Measurements from ENCODE around the gene CACNA2D3.

The CACNA2D3 gene

DNA sequence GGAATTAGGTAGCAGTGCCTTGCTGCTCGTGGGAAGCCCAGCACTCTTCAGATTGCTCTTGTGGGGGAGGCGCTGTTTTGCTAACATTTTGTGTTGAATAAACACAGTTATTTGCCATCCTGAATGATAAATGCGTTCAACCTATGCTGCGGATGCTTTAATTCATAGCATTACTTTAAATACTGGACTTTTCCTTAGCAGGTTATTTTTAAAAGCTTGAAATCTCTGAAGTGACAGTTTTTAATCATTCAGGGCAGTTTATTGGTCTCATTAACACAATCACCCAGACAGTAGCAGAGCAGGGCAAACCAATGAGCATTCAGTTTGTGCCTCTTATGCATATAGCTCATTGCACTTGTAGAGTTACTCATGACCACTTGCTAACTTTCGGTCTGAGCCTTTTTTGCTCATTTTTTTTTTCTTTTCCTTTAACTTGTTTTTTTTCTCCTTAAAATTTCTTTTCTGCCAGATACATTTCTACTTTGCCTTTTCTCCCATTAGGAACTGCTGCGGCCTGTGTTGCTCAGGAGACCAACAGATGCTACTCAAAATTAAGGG is 5.2 kb downstream of the CACNA2D3 start:
- Histone ChIP-seq H3K4me1 (ENCODE audit: control insufficient read depth, insufficient read depth, low read length) (peaks cover 17% of the 10 kb centered on the region), H3K9me3 (ENCODE audit: control insufficient read depth in 2 of 2, low read length in 2 of 2) (no peaks in the 10 kb centered on the region), H3K27ac (ENCODE audit: low read length) (no peak overlapping the region), H3K4me3 (ENCODE audit: low read length in 2 of 2) (no peak overlapping the region), H3K9ac (ENCODE audit: low read length in 2 of 2) (no peak overlapping the region), H3K36me3 (ENCODE audit: control insufficient read depth in 2 of 2, insufficient read depth in 2 of 2, low read length in 2 of 2) (no peaks in the 10 kb centered on the region), H3K27me3 (ENCODE audit: control insufficient read depth in 1 of 2, insufficient read depth in 2 of 2, low read length in 2 of 2) (no peaks in the 10 kb centered on the region)

GRCh38 chr3:54131026-54131605 is 8.8 kb downstream of the CACNA2D3 start:
- H3K27me3 ChIP-seq (ENCODE audit: control insufficient read depth in 1 of 2, insufficient read depth in 2 of 2, low read length in 2 of 2) = no peaks in the 10 kb centered on the region
- H3K9ac ChIP-seq (ENCODE audit: low read length in 2 of 2) = no peak overlapping the region
- H3K9me3 ChIP-seq (ENCODE audit: control insufficient read depth in 2 of 2, low read length in 2 of 2) = no peaks in the 10 kb centered on the region
- no peaks in the 10 kb centered on the region for H3K36me3 ChIP-seq (ENCODE audit: control insufficient read depth in 2 of 2, insufficient read depth in 2 of 2, low read length in 2 of 2)
- H3K27ac ChIP-seq (ENCODE audit: low read length) = no peak overlapping the region
- H3K4me3 ChIP-seq (ENCODE audit: low read length in 2 of 2) = no peak overlapping the region
- H3K4me1 ChIP-seq (ENCODE audit: control insufficient read depth, insufficient read depth, low read length) = peaks cover 2% of the 10 kb centered on the region

- no peak overlapping the region for H3K27ac ChIP-seq (ENCODE audit: low read length)
- no peaks in the 10 kb centered on the region for H3K27me3 ChIP-seq (ENCODE audit: control insufficient read depth in 1 of 2, insufficient read depth in 2 of 2, low read length in 2 of 2)
- no peak overlapping the region for H3K4me3 ChIP-seq (ENCODE audit: low read length in 2 of 2)
- no peak overlapping the region for H3K9ac ChIP-seq (ENCODE audit: low read length in 2 of 2)
- H3K4me1 ChIP-seq (ENCODE audit: control insufficient read depth, insufficient read depth, low read length) = peaks cover 2% of the 10 kb centered on the region
- no peaks in the 10 kb centered on the region for H3K36me3 ChIP-seq (ENCODE audit: control insufficient read depth in 2 of 2, insufficient read depth in 2 of 2, low read length in 2 of 2)
- no peaks in the 10 kb centered on the region for H3K9me3 ChIP-seq (ENCODE audit: control insufficient read depth in 2 of 2, low read length in 2 of 2)
These were observed 9.5 kb downstream of the CACNA2D3 start for GRCh38 chr3:54131890-54132289.

DNA sequence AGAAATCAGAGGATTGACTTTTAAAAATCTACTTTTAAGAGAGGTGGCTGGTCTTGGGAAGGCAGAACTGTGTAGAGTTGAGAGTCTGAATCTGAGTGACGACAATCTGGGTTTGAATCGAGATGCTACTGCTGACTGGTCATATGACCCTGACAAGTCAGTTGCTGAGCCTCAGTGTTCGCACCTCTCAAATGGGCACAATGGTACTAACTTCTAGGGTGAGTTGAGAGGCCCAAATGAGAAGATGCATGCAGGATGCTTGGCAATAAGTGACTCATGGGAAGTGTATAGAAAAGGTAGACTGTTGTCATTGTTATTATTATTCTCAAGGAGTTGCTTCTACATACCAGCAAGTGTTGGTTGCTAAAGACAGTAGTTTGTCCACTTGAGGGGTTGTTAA is 10.3 kb downstream of the CACNA2D3 start:
- Histone ChIP-seq H3K27me3 (ENCODE audit: control insufficient read depth in 1 of 2, insufficient read depth in 2 of 2, low read length in 2 of 2) (no peaks in the 10 kb centered on the region), H3K36me3 (ENCODE audit: control insufficient read depth in 2 of 2, insufficient read depth in 2 of 2, low read length in 2 of 2) (no peaks in the 10 kb centered on the region), H3K4me1 (ENCODE audit: control insufficient read depth, insufficient read depth, low read length) (peaks cover 2% of the 10 kb centered on the region), H3K9ac (ENCODE audit: low read length in 2 of 2) (no peak overlapping the region), H3K4me3 (ENCODE audit: low read length in 2 of 2) (no peak overlapping the region), H3K9me3 (ENCODE audit: control insufficient read depth in 2 of 2, low read length in 2 of 2) (no peaks in the 10 kb centered on the region), H3K27ac (ENCODE audit: low read length) (no peak overlapping the region)

DNA sequence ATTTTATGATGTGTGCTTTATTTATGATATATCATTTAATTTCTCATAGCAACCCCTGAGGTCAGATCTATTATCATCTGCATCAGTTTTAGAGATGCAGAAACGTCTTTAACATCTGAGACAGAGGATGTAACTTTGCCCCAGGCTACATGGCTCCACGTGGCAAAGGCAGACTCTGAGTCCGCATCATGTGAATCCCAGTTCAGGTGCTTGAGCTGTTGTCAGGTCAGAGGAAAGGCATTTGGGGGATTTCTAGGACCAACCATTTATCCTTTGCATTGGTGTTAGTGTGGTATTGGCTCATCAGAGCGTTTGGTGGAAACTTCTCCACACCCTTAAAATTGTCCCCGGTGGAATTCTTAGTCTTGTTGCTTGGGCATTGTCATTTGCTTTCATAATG is 10.8 kb downstream of the CACNA2D3 start:
- no peaks in the 10 kb centered on the region for H3K9me3 ChIP-seq (ENCODE audit: control insufficient read depth in 2 of 2, low read length in 2 of 2)

DNA sequence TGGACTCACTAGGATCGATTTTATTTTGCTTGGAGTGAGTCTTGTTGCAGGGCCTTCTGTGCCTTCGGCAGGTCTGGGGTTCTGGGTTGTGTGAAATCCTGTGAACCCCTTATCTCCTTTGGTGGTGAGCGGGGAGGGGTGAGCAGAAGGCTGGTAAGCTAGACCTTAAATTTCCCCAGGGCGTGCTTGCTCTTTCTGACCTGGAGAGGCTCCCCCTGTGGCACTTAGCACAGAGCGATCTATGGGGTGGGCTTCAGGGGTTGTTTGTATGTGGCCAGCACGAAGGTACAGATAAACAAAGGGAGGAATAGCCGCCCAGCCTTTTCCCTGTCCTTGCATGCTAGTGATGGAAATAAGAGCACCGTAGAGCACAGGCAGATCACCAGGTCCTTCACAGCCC is 11.8 kb downstream of the CACNA2D3 start:
- Histone ChIP-seq H3K4me3 (ENCODE audit: low read length in 2 of 2) (no peak overlapping the region), H3K4me1 (ENCODE audit: control insufficient read depth, insufficient read depth, low read length) (peaks cover 2% of the 10 kb centered on the region), H3K27ac (ENCODE audit: low read length) (no peak overlapping the region), H3K27me3 (ENCODE audit: control insufficient read depth in 1 of 2, insufficient read depth in 2 of 2, low read length in 2 of 2) (no peaks in the 10 kb centered on the region), H3K36me3 (ENCODE audit: control insufficient read depth in 2 of 2, insufficient read depth in 2 of 2, low read length in 2 of 2) (no peaks in the 10 kb centered on the region), H3K9me3 (ENCODE audit: control insufficient read depth in 2 of 2, low read length in 2 of 2) (no peaks in the 10 kb centered on the region), H3K9ac (ENCODE audit: low read length in 2 of 2) (no peak overlapping the region)

More for the DNA sequence above, 10.8 kb downstream of the CACNA2D3 start:
- no peaks in the 10 kb centered on the region for H3K27me3 ChIP-seq (ENCODE audit: control insufficient read depth in 1 of 2, insufficient read depth in 2 of 2, low read length in 2 of 2)
- no peaks in the 10 kb centered on the region for H3K36me3 ChIP-seq (ENCODE audit: control insufficient read depth in 2 of 2, insufficient read depth in 2 of 2, low read length in 2 of 2)
- no peak overlapping the region for H3K4me3 ChIP-seq (ENCODE audit: low read length in 2 of 2)
- H3K27ac ChIP-seq (ENCODE audit: low read length) = no peak overlapping the region
- no peak overlapping the region for H3K9ac ChIP-seq (ENCODE audit: low read length in 2 of 2)
- H3K4me1 ChIP-seq (ENCODE audit: control insufficient read depth, insufficient read depth, low read length) = peaks cover 2% of the 10 kb centered on the region

DNA sequence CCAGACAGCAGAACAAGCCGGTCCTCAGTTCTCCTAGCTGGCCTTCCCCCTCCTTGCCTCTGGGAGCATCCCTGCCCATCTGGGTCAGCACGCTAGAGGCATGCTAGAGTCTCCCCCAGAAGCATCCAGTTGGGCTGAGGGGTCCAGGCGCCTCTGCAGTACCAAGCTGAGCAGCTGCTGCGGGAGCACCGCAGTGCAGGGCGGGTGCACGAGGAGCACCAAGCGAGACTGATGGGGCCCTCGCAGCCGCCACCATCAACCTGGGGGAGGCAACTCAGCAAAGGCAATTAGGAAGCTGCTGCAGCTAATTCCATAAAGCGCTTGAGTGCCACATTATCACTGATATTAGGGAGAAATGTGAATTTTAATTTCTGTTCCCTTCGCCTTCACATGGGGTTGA is 12.4 kb downstream of the CACNA2D3 start:
- H3K4me3 ChIP-seq (ENCODE audit: low read length in 2 of 2) = no peak overlapping the region
- no peaks in the 10 kb centered on the region for H3K9me3 ChIP-seq (ENCODE audit: control insufficient read depth in 2 of 2, low read length in 2 of 2)
- peaks cover 1% of the 10 kb centered on the region for H3K4me1 ChIP-seq (ENCODE audit: control insufficient read depth, insufficient read depth, low read length)
- no peak overlapping the region for H3K9ac ChIP-seq (ENCODE audit: low read length in 2 of 2)
- H3K36me3 ChIP-seq (ENCODE audit: control insufficient read depth in 2 of 2, insufficient read depth in 2 of 2, low read length in 2 of 2) = no peaks in the 10 kb centered on the region
- H3K27me3 ChIP-seq (ENCODE audit: control insufficient read depth in 1 of 2, insufficient read depth in 2 of 2, low read length in 2 of 2) = no peaks in the 10 kb centered on the region
- H3K27ac ChIP-seq (ENCODE audit: low read length) = no peak overlapping the region

GRCh38 chr3:54137311-54137710 is 15.0 kb downstream of the CACNA2D3 start:
- Histone ChIP-seq H3K4me1 (ENCODE audit: control insufficient read depth, insufficient read depth, low read length) (no peaks in the 10 kb centered on the region), H3K36me3 (ENCODE audit: control insufficient read depth in 2 of 2, insufficient read depth in 2 of 2, low read length in 2 of 2) (no peaks in the 10 kb centered on the region), H3K4me3 (ENCODE audit: low read length in 2 of 2) (no peak overlapping the region), H3K9me3 (ENCODE audit: control insufficient read depth in 2 of 2, low read length in 2 of 2) (no peaks in the 10 kb centered on the region), H3K27me3 (ENCODE audit: control insufficient read depth in 1 of 2, insufficient read depth in 2 of 2, low read length in 2 of 2) (no peaks in the 10 kb centered on the region), H3K27ac (ENCODE audit: low read length) (no peak overlapping the region), H3K9ac (ENCODE audit: low read length in 2 of 2) (no peak overlapping the region)

GRCh38 chr3:54138937-54139547 is 16.7 kb downstream of the CACNA2D3 start:
- Histone ChIP-seq H3K4me1 (ENCODE audit: control insufficient read depth, insufficient read depth, low read length) (no peaks in the 10 kb centered on the region), H3K36me3 (ENCODE audit: control insufficient read depth in 2 of 2, insufficient read depth in 2 of 2, low read length in 2 of 2) (no peaks in the 10 kb centered on the region), H3K27me3 (ENCODE audit: control insufficient read depth in 1 of 2, insufficient read depth in 2 of 2, low read length in 2 of 2) (no peaks in the 10 kb centered on the region), H3K27ac (ENCODE audit: low read length) (no peak overlapping the region), H3K9me3 (ENCODE audit: control insufficient read depth in 2 of 2, low read length in 2 of 2) (no peaks in the 10 kb centered on the region), H3K9ac (ENCODE audit: low read length in 2 of 2) (no peak overlapping the region), H3K4me3 (ENCODE audit: low read length in 2 of 2) (no peak overlapping the region)

DNA sequence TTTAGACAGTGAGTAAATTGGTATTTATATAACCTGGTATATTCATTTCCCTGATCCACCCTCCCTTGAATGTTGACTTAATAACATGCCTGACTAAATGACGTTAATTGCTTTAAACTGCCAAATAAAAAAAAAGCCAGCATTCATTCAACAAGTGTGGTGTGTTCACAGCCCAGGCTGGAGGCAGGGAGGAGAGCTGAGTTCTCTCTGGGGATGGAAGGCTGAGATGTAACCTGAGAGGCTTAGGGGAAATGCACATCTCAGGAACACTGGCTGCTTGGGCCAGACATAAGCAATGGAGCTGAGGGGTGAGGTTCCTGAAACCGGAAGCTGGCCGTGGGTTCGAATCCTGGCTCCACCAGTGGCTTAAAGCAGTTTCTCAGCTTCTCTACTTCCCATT is 17.3 kb downstream of the CACNA2D3 start:
- no peaks in the 10 kb centered on the region for H3K4me1 ChIP-seq (ENCODE audit: control insufficient read depth, insufficient read depth, low read length)
- H3K36me3 ChIP-seq (ENCODE audit: control insufficient read depth in 2 of 2, insufficient read depth in 2 of 2, low read length in 2 of 2) = no peaks in the 10 kb centered on the region
- H3K27me3 ChIP-seq (ENCODE audit: control insufficient read depth in 1 of 2, insufficient read depth in 2 of 2, low read length in 2 of 2) = no peaks in the 10 kb centered on the region
- no peak overlapping the region for H3K4me3 ChIP-seq (ENCODE audit: low read length in 2 of 2)
- no peak overlapping the region for H3K9ac ChIP-seq (ENCODE audit: low read length in 2 of 2)
- no peaks in the 10 kb centered on the region for H3K9me3 ChIP-seq (ENCODE audit: control insufficient read depth in 2 of 2, low read length in 2 of 2)
- no peak overlapping the region for H3K27ac ChIP-seq (ENCODE audit: low read length)

DNA sequence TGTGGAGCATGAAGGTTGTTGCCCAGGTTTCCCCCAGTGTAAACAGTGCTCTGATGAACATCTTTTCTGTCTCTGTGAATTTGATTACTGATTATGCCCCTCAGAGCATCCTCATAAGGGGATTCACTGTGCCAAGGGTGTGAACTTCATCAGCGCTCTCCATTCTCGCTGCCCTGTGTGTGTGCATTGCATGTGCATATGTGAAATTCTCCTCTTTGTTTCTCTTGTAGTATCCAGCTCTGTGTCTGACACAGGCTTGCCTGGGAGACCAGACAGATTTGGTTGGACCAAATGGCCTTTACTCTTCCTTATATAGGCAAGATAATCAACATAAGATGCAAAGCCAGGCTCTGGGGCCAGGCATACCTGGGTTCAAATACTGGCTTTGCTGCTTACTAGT is 21.9 kb downstream of the CACNA2D3 start:
- peaks cover 11% of the 10 kb centered on the region for H3K4me1 ChIP-seq (ENCODE audit: control insufficient read depth, insufficient read depth, low read length)
- H3K27ac ChIP-seq (ENCODE audit: low read length) = no peak overlapping the region
- no peaks in the 10 kb centered on the region for H3K27me3 ChIP-seq (ENCODE audit: control insufficient read depth in 1 of 2, insufficient read depth in 2 of 2, low read length in 2 of 2)
- no peak overlapping the region for H3K4me3 ChIP-seq (ENCODE audit: low read length in 2 of 2)
- no peak overlapping the region for H3K9ac ChIP-seq (ENCODE audit: low read length in 2 of 2)
- no peaks in the 10 kb centered on the region for H3K36me3 ChIP-seq (ENCODE audit: control insufficient read depth in 2 of 2, insufficient read depth in 2 of 2, low read length in 2 of 2)
- no peaks in the 10 kb centered on the region for H3K9me3 ChIP-seq (ENCODE audit: control insufficient read depth in 2 of 2, low read length in 2 of 2)

Data from stomach smooth muscle (tissue), 2 donors.